ENCODE results near the gene NOC2L.

NOC2L gene

GRCh38 chr1:913491-914130, 45.4 kb downstream of the NOC2L start:
- no peak for DNase-seq

GRCh38 chr1:912740-913301, 46.2 kb downstream of the NOC2L start:
- DNase-seq: peak in 1 of 2 experiments; percentile 0

- DNase-seq: no peak
Observed at GRCh38 chr1:911875-912739, 46.9 kb downstream of the NOC2L start.

- no peak for DNase-seq
Observed at GRCh38 chr1:910881-911721, 48.0 kb downstream of the NOC2L start.

- no peak for DNase-seq
Observed at GRCh38 chr1:910311-910880, 48.7 kb downstream of the NOC2L start.

GRCh38 chr1:909861-910310, 49.2 kb downstream of the NOC2L start:
- DNase-seq: no peak

- no peak for DNase-seq
Observed at GRCh38 chr1:908661-909060, 50.4 kb downstream of the NOC2L start.

GRCh38 chr1:907611-908451, 51.2 kb downstream of the NOC2L start:
- DNase-seq: no peak

- DNase-seq: no peak
Observed at GRCh38 chr1:906600-907420, 52.2 kb downstream of the NOC2L start.

- DNase-seq: no peak
Observed at GRCh38 chr1:905811-906599, 53.1 kb downstream of the NOC2L start.

GRCh38 chr1:905071-905749, 53.8 kb downstream of the NOC2L start:
- DNase-seq: no peak

GRCh38 chr1:904310-904950, 54.6 kb downstream of the NOC2L start:
- peak; percentile 78 for DNase-seq

- DNase-seq: no peak
Observed at GRCh38 chr1:903721-904271, 55.3 kb downstream of the NOC2L start.

- no peak for DNase-seq
Observed at GRCh38 chr1:903305-903704, 55.8 kb downstream of the NOC2L start.

- no peak for DNase-seq
Observed at GRCh38 chr1:902802-903201, 56.3 kb downstream of the NOC2L start.

GRCh38 chr1:901108-901859, 57.8 kb downstream of the NOC2L start:
- no peak for DNase-seq

GRCh38 chr1:899636-900317, 59.3 kb downstream of the NOC2L start:
- no peak for DNase-seq

Data from activated CD4-positive, alpha-beta T cell treated with anti-CD3 and anti-CD28 coated beads, Interleukin-2, amount 50 U/mL, for 4 hours (primary cell).